Lung microvascular endothelial cell (primary cell): Measurements from ENCODE around the gene GAL. TPM values are rescaled to one million over a fixed set of nuclear protein-coding genes. Genes with fewer than 3 reads are reported as not detected.
A peak's percentile ranks its signal among the peaks of the same experiment; 100 is the strongest.
"Not testable (repeated sequence)": the region's sequence is repeated elsewhere in the genome, so short reads cannot be mapped to it uniquely, and the experiment has no call there.

Source experiments
- DNase-seq, 2 donors: peaks; one replicate each; pipeline versions ENCODE4 v3.0.0 to v3.0.0-alpha.2; 2010; ENCODE audit warnings: low read depth in 2 of 2
- total RNA-seq: library from RNA; depleted of rRNA; stranded (reverse); fragments of >200 nt; gene quantifications from 2 replicates; pipeline ENCODE4 v1.2.1, GENCODE V29; 2014

Gene GAL
- 0.20 and 1.5 TPM in 2 replicates for total RNA-seq

GRCh38 chr11:68684385-68685356 is at the start of gene GAL:
GAL (plus strand) TSS chr11:68684544; CDS start chr11:68684924, 380 bp downstream.
- DNase-seq, result peak in 1 of 2 donors; percentile 27

GRCh38 chr11:68634606-68635005 is 49.7 kb upstream of the GAL start:
- DNase-seq, result not testable (repeated sequence)

DNA sequence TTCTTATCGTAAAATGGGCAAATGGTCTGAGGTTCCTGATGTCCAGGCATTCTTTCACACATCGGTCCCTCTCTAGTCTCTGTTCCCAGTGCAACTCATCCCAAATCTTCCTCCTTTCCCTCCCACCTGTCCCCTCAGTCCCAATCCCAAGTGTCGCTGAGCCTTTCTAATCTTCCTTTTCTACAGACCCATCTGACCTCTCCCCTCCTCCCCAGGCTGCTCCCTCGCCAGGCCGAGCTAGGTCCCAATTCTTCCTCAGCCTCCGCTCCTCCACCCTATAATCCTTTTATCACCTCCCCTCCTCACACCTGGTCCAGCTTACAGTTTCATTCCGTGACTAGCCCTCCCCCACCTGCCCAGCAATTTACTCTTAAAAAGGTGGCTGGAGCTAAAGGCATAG is 49.2 kb upstream of the GAL start:
- not testable (repeated sequence) for DNase-seq

DNA sequence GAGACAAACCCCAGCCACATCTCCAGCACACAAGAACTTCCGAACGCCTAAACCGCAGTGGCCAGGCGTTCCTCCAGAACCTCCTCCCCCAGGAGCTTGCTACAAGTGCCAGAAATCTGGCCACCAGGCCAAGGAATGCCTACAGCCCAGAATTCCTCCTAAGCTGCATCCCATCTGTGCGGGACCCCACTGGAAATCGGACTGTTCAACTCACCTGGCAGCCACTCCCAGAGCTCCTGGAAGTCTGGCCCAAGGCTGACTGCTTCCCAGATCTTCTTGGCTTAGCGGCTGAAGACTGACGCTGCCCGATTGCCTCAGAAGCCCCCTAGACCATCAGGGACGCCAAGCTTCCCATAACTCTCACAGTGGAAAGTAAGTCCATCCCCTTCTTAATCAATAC is 48.5 kb upstream of the GAL start:
- not testable (repeated sequence) for DNase-seq

DNA sequence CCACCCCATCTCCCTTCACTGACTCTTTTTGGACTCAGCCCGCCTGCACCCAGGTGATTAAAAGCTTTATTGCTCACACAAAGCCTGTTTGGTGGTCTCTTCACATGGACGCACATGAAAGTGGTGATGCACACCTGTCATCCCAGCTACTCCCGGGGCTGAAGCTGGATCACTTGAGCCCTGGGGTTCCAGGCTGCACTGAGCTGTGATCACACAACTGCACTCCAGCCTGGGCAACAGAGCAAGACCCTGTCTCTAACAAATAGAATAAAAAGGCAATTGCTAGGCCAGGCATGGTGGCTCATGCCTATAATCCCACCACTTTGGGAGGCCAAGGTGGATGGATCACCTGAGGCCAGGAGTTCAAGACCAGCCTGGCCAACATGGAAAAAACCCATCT is 45.0 kb upstream of the GAL start:
- DNase-seq, result not testable (repeated sequence)

DNA sequence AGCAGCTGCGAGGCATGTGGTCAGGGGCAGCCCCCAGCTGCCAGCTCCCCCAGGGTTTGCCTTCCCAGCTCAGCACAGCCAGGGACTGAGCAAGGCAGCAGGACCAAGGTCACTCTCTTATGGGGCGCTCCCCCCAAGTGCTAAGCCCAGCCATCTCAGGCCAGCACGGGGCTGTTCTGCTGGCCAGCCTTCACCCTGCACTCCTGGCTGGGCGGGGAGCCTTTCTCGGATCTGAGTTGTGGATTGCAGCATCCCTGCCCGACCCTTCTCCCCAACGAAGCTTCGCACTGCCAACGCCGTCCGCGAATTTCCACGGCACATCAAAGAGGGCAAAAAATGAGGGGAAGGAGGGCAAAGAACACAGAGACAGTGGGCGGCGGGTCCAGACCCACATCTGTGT is 42.5 kb upstream of the GAL start:
- DNase-seq, result no peak

DNA sequence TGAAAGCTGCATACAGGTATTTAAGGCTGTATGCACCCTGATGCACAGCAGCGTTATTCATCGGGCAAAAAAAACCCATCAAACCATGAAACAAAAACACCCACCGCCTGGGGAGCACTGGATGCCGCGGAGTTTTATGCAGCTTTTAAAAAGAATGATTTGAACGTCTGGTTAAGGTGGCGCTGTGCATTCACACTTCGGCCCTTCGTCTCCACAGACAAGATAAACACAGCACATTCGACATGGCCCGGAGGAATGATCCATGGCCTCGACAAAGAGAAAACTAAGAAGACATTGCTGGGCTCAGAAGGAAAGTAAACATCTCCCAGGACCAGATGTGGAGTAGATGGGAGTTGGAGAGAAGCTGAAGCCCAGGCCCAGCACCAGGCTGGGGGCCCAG is 40.8 kb upstream of the GAL start:
- DNase-seq, result peak; percentile 31 to 66

- no peak for DNase-seq
Measured at GRCh38 chr11:68646832-68647231, 37.5 kb upstream of the GAL start.

GRCh38 chr11:68649851-68650555 is 34.3 kb upstream of the GAL start:
- DNase-seq, result no peak

- no peak for DNase-seq
Measured at GRCh38 chr11:68650801-68651200, 33.5 kb upstream of the GAL start.

GRCh38 chr11:68651208-68651984 is 32.9 kb upstream of the GAL start:
- peak in 1 of 2 donors; percentile 39 for DNase-seq

GRCh38 chr11:68651985-68652682 is 32.2 kb upstream of the GAL start:
- DNase-seq, result no peak

GRCh38 chr11:68652683-68653156 is 31.6 kb upstream of the GAL start:
- no peak for DNase-seq

- DNase-seq, result no peak
Measured at GRCh38 chr11:68653486-68654430, 30.6 kb upstream of the GAL start.

DNA sequence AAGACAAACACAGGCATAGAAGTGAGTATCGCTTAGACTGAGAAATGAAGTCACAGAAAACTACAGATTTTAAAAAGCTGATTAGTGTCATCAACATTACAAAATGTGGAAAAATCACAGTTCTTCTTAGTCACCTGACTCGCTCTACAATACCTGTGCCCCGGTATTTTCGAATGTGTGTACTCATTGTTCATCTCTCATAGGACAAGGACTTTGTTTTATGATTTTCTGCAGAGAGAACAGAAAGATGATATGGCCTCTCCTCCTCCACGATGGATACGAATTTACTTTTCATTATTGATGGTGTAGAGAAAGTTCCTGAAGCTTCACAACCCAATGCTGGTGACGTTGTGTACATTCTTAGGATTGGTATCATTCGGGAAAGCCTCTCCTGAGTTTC is 29.4 kb upstream of the GAL start:
- DNase-seq, result no peak

DNA sequence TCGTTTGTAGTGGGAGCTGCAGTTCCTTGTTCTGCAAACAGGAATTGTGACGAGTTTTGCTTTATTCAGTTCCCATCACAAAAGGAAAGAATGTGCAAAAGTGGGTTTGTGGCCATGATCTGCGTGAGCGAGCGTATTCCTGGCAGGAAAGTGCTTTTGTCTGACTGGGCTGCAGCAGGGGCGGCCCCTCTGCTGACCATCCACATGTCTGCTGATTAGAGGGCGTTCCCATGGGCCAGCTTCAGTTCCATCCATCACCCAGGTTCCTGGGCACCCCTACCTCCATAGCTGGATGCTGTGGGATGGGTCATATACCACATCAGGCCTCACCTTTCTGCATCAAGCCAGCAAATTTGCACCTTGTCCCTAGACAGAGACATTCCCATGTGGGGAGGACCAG is 28.9 kb upstream of the GAL start:
- DNase-seq, result no peak

- DNase-seq, result no peak
Measured at GRCh38 chr11:68655806-68656205, 28.5 kb upstream of the GAL start.

DNA sequence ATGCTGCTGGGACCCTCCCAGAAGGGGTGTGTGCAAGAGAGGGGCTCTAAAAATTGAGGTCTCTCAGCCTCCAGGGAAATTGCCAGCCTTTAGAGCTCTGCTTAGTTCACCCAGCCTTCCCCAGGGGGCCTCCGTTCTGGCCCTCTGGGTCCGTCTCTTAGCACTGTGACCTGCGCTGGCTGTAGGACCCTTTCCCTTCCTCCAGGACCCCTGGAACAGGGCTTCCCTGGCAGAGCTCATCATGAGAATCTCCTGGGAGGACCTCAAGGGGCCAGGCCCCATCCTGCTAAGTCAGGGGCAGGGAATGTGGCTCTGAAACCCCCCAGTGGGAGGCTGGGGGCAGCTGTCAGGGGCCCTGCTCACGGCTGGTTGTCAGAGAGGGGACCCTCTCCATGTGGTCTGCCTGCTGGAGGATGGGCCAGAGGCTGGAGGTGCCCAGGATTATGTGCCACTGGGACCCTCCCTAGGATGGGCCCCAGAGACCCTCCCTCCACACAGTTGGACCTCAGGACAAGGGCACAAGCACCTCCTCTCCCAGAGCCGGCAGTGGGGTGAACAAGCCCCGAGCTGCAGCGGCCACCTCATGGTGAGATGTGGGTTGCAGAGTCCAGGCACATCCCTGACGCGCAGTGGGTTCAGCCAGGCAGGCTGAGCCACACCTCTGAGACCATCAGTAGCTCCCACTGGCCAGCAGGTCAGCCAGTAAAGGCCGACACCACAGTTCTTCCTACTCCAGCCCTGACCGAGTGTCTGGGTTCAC is 27.1 kb upstream of the GAL start:
- no peak for DNase-seq

DNA sequence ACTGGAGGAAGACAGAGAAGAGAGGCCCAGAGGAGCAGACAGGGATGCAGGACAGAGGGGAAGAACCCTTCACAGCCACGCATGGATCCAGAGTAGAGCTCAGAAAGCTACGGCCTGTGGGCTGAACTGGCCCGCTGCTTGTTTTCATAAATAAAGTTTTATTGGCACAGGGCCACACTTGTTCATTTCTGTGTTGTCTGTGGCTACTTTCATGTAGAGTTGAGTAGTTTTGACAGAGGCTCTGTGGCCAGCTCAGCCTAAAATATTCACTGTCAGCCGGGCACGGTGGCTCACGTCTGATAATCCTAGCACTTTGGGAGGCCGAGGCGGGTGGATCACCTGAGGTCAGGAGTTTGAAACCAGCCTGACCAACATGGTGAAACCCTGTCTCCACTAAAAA is 26.2 kb upstream of the GAL start:
- DNase-seq, result no peak
